Measurements from ENCODE around the gene KRT17. TPM values are rescaled to one million over a fixed set of nuclear protein-coding genes. Genes with fewer than 3 reads are reported as not detected.

KRT17 gene
- total RNA-seq, 2 experiments from 2014 or later: not detected

Other genes with a start within 250 kb of the KRT17 start
- not detected for gene KRT34, start 242.3 kb downstream of the KRT17 start, total RNA-seq
- not detected for gene KRT31, start 227.0 kb downstream of the KRT17 start, total RNA-seq
- gene KRT37, start 200.0 kb downstream of the KRT17 start, total RNA-seq: not detected
- not detected for gene KRT38, start 183.6 kb downstream of the KRT17 start, total RNA-seq
- not detected for gene KRT32, start 157.2 kb downstream of the KRT17 start, total RNA-seq
- gene KRT35, start 143.4 kb downstream of the KRT17 start, total RNA-seq: not detected
- not detected for gene KRT36, start 134.7 kb downstream of the KRT17 start, total RNA-seq
- gene KRT13, start 119.0 kb downstream of the KRT17 start, total RNA-seq: not detected
- gene KRT15, start 105.7 kb downstream of the KRT17 start, total RNA-seq: not detected
- not detected for gene KRT19, start 96.3 kb downstream of the KRT17 start, total RNA-seq
- gene KRT9, start 52.5 kb downstream of the KRT17 start, total RNA-seq: not detected
- not detected for gene KRT14, start 37.7 kb downstream of the KRT17 start, total RNA-seq
- gene KRT16, start 11.8 kb downstream of the KRT17 start, total RNA-seq: not detected
- gene EIF1, start 64.3 kb upstream of the KRT17 start, total RNA-seq: 100 to 1,000 TPM; 682 to 723 TPM
- not detected for gene GAST, start 87.8 kb upstream of the KRT17 start, total RNA-seq
- gene HAP1, start 110.1 kb upstream of the KRT17 start, total RNA-seq: under 1 TPM in 1 of 2 experiments, not detected in 1; 0.14 TPM
- 10 to 100 TPM; 10.1 to 12.8 TPM for gene JUP, start 162.1 kb upstream of the KRT17 start, total RNA-seq
- 1 to 10 TPM; 3.2 to 3.7 TPM for gene P3H4, start 187.4 kb upstream of the KRT17 start, total RNA-seq
- gene FKBP10, start 188.4 kb upstream of the KRT17 start, total RNA-seq: under 1 TPM; 0.53 to 0.94 TPM
- gene NT5C3B, start 211.7 kb upstream of the KRT17 start, total RNA-seq: 10 to 100 TPM; 30.1 to 35.4 TPM
- gene KLHL10, start 213.2 kb upstream of the KRT17 start, total RNA-seq: not detected
- 10 to 100 TPM; 13.6 to 14.8 TPM for gene KLHL11, start 240.8 kb upstream of the KRT17 start, total RNA-seq